GM10847 (cell line): ENCODE measurements around the gene HPCAL1.

Experiments used
- POLR2A ChIP-seq: IDR thresholded peaks from 2 replicates; pipeline ENCODE4 v1.6.1; 2011; ENCODE audit not compliant: insufficient read length; ENCODE audit errors: extremely low read depth

The HPCAL1 gene

DNA sequence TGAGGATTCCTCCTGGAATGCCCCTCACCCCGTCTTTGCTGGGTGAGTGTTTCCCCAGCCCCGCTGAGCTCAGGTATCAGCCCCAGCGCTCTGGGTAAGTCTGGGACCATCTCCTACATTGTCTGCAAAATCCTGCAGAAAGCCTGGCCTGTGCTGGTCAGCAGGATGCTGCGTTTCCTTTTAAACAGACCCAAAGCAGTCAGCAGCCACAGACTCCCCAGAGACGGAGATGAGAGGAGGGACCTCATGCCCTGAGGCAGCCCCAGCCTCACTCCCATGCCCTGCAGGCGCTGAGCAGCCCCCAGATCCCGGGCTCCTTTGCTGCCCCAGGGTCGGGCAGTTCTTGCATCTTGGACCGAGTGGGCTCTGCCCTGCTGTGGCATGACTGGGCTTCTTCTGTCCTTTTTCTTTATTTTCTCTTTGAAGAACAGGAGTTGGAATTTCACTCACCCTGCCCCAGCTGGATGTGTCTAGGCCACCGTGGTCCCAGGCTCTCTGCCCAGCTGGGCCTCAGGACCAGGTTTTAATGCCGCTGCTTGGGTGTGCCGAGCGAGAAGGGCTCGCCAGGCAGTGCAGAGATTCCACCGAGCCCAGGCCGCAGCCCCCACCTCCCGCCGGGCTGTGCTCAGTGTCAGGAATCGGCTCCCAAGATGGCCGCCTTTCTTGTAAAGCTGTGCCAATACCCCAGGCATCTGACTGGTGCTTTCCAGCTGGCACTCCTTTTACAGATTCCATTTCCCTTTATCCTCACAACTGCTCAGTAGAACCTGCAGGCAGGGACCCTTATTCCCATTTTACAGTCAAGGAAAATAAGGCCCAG lies 101.8 kb downstream of the HPCAL1 start:
- no peak for TF ChIP-seq POLR2A

DNA sequence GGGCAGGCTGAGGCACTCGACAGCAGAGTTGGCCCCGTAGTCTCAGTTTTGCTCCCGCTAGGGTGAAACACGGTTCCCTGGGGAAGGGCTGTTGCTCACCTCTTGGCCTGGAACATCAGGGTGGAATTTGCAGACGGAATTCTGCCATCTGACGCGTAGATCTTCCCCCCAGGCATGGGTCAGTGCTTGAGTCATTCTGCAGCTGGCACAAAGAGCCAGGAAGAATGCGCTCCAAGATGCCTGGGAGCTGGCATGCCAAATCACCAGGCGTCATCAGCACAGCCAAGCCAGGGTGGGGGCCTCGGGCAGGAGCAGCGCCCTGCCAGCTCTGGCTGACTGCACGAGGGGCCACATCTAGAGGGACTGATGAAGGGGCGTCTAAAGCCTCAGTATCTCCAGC lies 102.7 kb downstream of the HPCAL1 start:
- no peak for TF ChIP-seq POLR2A

DNA sequence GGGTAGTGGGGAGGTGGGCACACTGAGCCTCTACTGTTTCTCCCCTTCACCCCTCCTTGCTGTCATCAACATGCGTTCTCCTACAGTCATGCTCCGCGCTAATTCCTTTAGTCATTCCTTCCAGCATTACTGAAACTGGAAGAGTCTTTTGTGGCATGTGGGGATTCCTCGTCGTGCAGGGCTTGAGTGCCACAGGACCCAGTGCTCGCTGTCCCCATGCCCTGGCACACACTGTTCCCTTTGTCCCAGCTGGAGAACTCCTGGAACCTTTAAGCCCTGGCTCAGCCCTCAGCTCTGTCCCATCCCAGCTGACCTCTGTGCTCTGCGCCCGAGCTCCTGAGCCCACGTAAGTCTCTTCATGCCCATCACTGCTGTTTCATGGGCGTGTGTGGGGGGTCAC lies 103.3 kb downstream of the HPCAL1 start:
- no peak for TF ChIP-seq POLR2A

DNA sequence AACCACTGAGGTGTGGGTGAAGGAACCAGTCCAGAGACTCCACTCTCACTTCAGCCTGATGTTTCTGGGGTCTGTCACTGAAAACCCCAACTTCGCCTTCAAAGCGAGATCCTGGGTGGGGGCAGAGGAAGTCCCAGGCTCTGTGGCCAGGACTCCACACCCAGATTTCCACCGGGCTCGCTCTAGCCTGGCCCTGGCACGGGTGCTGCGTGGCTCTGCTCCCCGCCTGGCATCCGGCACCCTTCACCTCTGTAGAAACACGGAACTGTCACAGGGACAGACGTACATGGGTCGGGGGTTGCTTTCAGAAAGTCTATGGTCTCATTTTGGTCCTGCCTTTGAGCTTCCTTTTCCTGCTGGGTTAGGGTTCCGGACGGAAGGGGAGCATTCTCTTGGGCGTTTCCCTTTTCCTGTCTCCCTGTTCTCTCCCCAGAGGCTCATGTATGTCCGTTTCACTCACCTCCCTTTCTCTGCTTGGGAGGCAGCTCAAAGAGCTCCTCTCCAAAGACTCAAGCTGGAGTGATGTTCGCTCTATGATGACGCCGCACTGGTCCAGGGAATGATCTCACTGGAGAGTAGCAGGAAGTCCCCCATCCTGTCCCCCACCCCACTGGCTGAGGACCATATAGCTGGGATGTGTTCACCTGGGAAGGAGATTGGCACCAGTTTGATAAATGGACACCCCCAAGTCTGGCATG lies 103.9 kb downstream of the HPCAL1 start:
- no peak for TF ChIP-seq POLR2A

DNA sequence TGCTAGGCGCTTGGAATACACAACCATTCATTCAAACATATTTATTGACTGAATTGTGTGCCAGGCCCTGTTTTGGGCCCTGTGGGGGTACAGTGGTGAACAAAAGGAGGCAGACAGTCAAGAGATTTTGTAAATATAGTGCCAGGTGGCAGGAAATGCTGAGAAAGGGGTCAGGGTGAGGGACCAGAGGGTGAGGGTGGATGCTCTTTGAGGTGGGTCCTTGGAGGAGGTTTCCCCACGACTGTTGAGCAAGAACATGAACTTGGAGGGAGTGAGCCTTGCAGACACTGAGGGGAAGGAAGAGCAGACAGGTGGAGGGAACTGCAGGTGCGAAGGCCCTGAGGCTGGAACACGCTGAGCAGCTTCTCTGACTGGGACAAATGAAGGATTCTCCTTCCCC lies 104.7 kb downstream of the HPCAL1 start:
- TF ChIP-seq POLR2A: no peak

DNA sequence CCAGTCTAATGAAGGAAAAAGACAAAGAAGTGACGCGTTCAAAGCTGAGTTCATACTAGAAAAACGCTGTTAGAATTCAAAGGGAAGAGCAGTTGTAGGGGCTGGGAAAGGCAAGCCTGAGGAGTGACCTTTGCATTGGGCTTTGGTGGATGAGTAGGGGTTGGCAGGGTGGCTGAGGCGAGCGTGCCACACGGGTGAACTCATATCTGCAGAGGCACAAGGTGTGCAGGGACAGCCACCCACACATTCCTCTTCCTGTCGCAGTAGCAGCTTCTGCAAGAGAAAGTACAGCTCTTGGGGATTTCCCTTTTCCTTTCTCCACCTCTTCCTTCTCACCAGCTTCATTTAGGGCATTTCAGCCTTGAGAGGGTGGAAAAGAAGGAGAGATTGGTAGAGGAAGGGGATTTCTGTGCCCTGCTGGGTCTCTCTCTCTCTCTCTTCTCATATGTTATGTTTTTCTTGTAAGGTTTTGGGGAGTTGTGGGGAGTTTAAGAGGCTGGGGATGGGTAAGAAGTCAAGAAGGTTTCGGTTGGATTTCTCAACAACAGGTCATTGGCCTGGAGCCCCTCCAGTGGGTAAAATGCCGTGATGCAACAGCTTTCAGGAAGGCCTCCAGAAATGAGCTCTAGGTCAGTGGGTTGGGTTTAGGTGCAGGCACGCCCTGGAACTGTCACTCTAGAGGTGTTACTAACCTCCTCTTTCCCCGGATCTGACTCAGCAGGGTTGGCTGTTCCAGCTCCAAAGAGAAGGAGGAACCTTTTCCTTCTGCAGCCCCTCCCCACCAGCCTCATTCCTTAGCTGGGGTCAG lies 105.3 kb downstream of the HPCAL1 start:
- no peak for TF ChIP-seq POLR2A

DNA sequence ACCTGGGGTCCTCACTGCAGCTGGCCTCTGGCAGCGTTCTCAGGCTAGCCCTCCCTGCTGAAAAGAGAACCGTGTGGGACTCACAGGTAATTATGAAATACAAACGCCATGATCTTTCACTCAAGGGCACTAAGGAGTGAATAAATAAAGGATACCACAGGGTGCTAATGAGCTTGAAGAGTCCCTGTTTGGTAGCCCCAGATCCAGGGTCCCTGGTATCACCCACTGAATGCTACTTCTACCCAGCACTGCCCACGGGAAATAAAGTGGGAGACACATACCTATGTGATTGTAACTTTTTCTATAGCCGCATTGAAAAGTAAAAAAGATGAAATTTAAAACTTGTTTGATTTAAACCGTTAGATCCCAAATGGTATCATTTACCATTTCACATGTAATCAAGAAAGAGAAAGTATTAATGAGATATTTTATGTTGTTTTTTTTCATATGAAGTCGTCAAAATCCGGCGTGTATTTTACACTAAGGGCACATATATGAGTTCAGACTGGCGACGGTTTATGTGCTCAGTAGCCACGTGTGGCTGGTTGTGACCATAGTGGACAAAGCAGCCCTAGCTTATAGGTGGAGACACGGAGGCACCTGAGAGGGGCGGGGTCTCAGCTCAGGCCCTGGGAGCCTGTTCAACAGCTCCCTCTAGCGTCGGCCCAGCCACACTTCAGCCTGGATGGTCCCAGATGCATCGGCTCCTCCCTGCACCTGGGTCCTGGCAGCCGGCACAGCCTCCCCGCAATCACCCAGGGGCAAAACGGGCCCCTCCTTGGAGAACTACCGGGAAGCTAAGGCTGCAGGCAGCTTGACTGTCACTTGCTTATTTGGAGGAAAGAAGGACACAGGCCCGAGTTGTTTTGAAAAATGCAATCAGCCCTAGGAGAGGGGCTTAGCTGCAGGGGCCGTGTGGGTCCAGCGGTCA lies 106.2 kb downstream of the HPCAL1 start:
- no peak for TF ChIP-seq POLR2A

DNA sequence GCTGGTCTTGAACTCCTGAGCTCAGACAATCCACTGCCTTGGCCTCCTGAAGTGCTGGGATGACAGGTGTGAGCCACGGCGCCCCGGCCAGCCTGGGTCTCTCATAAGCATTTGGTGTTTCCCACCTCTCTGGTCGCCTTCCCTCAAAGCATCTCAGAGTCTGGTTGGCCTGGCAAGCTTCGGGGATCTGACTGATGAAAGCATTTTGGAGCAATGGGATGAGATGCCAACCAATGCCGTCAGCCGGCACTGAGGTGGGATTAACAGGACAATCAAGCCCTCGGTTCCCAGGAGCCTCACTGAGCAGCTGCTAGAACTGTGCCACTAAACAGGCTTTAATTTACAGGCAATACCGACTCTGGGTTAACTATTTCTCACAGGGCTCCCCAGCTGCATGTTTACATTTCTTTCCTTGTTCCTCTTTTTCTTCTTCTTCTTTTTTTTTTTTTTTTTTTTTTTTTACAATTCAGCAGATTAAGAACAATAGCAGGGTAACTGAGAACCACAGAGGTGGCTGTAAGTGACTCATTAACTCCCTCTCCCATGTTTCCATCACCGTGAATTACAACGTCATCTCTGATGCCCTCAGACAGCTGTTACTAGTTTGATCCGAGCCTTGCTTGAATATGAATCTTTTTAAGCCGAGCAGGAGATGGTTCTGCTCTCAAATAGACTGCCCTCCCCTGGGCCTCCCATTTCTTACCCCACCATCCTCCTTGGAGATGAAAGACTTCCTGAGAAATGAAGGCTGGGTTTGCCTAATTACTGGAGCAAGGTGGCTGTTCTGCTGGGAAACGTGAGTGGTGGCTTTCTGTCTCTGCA lies 107.5 kb downstream of the HPCAL1 start:
- no peak for TF ChIP-seq POLR2A

DNA sequence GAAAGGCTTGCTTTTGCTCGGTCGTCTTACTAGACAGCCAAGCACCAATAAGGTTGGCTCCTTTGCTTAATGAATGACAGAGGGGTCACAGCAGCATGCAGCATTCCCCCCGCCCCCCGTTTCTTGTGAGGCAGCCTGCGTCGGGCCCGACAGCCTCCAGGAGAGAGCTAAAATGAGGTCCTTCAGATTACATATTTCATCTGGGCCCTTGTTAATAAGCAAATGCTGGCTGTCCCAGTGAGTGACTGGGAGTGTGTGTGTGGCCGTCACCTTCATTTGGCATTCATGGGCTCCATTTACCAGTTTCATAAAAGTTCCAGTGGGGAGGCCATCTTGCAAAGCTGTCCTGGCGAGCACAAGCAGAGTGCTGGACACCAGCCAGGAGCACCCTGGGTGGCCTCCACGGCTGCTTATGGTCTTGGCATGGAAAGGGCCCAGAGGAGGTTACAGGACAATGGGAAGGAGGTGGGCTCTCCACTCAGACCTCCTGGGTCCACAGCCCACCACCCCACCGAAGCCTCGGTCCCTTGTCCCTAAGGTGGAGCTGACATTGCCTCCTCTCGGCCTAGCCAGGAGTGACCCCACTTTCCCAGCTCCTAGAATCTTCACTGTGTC lies 108.2 kb downstream of the HPCAL1 start:
- TF ChIP-seq POLR2A: no peak

DNA sequence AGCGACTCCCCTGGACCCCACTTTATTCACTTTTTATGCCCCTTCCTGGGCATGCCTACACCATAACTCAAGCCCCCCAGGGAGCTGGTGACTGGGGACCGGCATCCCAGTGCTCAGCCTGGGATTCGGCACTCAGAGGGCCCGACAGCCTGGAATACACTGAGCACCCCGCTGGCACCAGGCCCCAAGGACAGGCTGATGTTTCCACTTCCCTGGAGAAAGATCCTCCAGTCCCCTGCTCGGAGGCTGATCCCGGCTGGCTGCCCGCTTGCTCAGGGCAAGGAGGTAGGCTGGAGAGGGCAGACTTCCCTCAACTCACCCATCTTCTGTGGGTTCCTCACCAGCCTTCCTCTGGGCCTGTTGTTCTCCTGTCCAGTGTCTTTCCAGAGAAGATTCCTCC lies 108.9 kb downstream of the HPCAL1 start:
- no peak for TF ChIP-seq POLR2A

DNA sequence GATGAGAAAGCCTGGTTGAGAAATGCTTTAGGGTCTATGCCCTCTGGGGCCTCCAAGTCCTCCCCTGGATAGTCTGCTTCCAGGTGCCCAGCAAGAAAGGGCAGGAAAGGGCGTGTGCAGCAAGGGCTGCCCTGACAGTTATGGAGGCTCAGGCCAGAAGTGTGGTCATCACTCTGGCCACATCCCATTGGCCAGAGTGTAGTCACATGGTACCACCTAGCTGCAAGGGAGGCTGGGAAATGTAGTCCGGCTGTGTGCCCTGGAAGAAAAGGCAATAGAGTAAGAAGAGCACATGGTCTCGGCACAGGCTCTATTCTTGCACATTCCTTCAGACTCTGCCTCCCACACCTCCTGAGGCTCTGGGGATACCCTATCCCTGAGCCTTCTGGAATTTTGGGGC lies 109.7 kb downstream of the HPCAL1 start:
- no peak for TF ChIP-seq POLR2A

DNA sequence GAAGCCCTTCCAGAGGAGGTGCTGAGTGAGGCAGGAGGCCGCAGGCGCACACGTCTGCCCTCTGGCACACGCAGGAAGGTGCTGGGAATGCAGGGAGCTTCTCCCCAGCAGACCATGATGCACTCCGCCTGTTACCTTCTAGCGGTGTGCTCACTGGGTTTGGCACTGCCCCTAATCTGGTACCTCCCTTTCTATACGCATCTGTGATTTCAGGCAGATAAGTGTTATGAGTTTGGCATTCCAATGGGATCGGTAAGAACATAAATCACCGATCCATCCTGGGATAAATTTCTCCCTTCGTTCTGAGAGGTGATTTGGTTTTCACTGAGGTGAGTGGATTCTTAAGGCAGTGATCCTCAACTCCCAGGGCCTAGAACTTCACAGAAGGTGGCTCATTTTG lies 110.8 kb downstream of the HPCAL1 start:
- no peak for TF ChIP-seq POLR2A

DNA sequence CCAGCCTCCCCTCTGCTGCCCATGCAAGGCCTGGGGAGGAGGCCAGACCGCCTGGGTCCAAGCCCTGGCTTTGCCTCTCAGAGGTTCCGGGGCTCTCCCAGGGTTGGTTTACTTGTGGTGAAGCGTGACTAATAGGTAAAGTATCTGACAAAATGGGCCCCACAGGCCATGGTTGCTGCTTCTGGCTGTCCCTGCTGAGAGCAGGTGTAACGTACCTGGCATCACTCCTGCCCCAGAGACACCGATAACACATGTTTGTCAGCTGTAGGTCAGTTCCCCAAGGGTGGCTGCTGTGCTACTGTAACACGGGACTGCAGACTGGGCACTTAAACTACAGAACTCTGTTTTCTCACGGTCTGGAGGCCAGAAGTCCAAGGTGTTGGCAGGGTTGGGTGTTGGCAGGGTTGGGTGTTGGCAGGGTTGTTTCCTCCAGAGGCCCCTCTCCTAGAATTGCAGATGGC lies 111.3 kb downstream of the HPCAL1 start:
- TF ChIP-seq POLR2A: no peak
